Measurements from ENCODE around the gene IL11.

Gene IL11

DNA sequence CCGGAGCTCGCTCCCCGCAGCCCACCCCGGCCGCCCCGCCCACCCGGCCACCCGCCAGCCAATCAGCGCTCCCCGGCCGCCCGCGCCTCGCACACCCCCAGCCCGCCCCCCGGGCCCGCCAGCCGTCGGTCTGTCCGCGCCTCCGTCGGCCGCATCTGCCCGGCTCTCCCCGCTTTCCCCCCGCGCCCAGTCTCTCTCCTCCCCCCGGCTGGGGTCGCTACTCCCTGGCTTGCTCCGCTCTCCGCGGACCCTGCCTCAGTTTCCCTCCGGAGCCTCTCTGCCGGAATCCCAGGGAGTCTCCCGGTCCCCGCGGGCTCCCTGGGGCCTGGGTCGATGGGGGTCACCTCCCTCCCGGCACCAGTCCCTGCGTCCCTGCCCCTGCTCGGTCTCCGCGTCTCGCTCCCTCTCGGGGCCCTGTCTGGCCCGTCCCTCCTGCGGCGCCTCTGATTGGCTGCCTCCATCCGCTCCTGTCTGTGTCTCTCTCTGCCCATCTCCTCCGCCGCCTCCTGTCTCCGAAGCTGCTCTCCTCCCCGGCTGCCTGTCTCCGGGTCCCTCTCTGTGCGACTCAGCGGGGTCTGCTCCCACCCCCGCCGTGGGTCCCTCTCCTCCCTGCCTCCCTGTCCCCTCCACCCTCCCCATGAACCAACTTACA, 484 bp downstream of the IL11 start:
- no peak for DNase-seq

DNA sequence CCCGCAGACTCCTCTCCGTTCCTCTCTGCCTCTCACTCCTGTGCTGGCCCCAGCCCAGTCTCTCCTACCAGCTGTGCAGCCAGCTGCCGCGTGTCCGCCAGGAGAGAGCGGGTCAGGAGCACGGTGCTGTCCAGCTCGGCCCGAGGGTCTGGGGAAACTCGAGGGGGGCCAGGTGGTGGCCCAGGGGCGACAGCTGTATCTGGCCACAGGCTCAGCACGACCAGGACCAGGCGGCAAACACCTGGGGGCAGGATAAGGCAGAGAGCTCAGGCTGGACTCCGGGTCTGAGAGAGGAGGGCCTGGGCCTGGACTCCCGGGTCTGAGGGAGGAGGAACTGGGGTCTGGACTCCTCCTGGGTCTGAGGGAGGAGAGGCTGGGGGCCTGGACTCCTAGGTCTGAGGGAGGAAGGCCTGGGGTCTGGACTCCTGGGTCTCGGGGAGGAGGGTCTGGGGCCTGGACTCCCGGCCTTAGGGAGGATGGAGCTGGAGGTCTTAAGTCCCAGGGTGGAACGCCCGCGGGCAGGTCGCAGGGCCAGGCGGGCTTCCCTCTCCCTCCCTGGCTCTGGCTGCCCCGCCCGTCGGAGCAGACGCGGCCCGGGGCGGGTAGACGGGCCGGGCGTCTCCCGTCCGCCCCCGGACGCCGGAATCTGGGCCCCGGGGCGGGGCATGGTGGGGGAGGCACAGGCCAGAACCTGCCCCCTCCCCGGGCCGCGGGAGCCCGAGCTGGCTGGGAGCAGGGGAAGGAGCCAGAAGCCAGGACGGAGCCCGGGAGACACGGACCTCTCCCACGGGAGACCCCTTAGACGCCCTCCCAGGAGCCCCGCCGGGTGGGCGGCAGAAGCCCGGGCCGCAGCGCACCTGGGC, 1.3 kb downstream of the IL11 start:
- no peak for DNase-seq

DNA sequence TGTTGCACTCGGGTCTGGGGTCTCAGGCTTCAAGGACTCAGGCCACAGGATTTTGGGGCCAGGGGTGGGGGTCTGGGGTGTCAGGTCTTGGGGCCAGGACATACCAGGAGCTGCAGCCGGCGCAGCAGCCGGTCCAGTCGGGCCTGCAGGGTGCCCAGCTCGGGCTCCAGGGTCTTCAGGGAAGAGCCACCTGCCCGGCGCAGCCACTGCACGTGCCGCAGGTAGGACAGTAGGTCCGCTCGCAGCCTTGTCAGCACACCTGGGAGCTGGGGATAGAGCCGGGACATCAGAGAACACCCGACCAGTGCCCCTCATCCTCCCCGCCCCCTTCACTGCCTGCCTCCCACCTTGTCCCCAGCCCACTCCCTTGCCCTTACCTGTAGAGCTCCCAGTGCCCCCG, 2.2 kb downstream of the IL11 start:
- DNase-seq, result no peak

DNA sequence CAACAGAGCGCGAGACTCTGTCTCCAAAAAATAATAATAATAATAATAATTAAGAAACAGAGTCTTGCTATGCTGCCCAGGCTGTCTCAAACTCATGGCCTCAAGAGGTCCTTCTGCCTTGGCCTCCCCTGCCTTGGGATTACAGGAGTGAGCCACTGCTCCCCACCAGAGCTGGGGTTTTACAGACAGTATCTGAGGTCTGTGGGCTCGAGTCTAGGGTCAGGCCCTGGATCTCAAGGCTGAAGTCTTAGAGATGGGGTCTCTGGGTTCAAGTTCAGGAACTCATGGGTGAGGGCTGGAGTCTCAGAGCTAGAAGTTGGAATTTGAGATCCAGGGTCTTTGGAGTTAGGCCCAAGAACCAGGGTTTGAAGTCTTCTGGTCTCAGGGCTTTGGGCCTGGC, 3.5 kb downstream of the IL11 start:
- DNase-seq, result no peak

DNA sequence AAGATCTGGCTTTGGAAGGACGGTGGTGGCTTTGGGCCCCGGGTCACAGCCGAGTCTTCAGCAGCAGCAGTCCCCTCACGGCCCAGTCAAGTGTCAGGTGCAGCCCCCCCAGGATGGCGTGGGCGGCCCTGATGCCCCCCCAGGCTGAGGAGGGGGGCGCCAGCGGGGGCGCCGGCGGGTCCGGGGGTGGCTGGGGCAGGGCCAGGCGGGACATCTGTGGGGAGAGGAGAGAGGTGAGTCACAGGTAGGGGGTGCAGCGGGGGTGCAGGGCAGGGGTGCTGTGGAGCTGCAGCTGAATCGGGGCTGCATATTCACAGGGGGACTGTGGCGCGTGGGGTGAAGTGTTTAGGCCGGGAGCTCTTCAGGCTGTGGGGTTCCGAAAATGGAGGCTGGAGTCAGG, 4.3 kb downstream of the IL11 start:
- DNase-seq, result no peak

DNA sequence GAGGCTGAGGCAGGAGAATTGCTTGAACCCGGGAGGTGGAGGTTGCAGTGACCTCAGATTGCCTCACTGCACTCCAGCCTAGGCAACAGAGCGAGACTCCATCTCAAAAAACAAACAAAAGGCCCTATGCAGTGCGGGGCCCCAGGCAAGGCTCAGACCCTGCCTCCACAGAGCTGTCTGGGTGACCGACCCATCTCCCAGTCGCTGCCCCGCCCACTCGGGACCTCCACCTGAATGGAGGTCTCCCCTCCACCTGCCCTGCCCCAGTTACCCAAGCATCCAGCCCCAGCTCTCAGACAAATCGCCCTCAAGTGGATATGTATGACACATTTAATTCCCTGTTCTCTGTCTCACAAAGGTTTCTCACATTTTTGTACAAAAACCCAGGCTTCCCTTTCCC, 5.0 kb downstream of the IL11 start:
- no peak for DNase-seq

DNA sequence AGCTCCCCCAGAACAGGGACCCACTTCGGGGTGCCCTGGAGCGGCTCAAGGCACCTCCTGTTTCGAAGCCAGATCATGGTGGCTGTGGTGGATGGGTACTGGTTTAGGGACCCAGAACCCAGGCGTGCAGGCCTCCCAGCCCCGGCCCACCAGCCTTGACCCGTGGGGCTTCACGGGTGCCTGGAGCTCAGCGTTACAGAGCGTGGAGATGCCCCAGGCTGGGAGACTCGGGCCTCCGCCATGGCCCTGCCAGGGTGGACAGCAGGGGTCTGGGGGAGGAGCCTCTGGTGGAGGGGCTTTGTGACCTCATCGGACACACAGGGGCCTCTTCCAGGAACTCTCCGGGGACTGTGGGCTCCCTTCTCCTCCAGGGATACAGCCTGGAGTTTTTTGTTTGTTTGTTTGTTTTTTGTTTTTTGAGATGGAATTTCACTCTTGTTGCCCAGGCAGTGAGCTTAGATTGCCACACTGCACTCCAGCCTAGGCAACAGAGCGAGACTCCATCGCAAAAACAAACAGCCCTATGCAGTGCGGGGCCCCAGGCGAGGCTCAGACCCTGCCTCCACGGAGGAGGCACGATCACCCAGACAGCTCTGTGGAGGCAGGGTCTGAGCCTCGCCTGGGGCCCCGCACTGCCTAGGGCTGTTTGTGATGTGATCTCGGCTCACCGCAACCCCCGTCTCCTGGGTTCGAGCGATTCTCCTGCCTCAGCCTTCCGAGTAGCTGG, 7.1 kb downstream of the IL11 start, which contains the start of gene GARIN5B:
GARIN5B (minus strand) TSS at position 271 of the 727 bp plus-strand sequence; CDS start at position 77, 194 bp downstream.
- no peak for DNase-seq

DNA sequence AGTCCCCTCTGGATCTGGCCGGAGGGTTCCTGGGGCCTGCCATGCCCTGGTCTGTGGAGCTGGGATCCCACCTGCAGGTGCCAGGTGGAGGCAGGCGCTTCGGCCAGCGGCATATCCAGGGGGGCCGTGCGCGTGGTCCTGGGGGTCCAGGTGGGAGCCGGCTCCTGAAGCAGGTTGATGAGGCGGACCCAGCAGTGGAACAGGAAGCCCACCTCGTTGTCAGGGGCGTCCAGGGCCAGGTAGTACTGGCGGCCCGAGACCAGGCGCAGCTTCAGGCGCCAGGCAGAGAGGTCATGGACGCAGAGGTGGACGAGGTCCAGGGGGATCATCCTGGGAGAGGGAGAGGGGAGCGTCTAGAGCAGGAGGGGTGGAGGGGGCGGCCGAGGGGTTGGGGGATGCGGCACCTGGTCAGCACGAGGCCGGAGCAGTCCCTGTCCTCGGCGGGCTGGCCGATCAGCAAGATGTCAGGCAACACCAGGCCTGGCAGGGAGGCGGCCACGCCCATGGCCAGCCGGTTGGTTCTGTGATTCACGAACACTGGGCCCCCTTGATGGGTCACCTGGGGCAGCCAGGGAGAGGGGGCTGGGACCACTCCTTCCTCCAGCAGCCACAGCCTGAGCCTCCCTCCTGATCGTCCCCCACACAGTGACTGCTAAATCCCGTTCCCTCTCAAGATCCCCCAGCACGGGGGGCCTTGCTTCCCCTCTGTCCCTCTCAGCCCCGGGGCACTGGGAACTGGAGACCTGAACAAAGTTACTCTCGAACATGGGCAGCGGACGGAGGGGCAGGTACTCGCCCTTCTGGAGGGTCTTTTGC, 7.9 kb downstream of the IL11 start:
- DNase-seq, result no peak

DNA sequence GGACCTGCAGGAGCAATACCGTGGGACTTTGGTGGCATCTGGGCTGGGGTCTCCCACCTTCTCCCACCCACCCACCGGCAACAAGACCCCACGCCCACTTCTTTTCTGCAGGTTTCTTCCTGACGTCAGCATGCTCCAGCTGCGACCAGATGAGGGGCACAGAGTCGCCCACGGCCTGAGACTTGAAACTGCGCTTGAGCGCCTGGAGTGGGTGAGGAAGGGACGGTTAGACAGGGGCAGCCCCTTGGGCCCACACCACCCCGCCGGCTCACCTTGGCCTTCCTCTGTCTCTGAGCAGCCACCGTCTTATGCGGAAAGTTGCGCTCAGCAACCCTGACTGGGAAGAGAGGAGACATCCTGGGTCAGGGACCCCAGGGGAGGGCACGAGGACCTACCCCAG, 9.4 kb downstream of the IL11 start:
- DNase-seq, result no peak

DNA sequence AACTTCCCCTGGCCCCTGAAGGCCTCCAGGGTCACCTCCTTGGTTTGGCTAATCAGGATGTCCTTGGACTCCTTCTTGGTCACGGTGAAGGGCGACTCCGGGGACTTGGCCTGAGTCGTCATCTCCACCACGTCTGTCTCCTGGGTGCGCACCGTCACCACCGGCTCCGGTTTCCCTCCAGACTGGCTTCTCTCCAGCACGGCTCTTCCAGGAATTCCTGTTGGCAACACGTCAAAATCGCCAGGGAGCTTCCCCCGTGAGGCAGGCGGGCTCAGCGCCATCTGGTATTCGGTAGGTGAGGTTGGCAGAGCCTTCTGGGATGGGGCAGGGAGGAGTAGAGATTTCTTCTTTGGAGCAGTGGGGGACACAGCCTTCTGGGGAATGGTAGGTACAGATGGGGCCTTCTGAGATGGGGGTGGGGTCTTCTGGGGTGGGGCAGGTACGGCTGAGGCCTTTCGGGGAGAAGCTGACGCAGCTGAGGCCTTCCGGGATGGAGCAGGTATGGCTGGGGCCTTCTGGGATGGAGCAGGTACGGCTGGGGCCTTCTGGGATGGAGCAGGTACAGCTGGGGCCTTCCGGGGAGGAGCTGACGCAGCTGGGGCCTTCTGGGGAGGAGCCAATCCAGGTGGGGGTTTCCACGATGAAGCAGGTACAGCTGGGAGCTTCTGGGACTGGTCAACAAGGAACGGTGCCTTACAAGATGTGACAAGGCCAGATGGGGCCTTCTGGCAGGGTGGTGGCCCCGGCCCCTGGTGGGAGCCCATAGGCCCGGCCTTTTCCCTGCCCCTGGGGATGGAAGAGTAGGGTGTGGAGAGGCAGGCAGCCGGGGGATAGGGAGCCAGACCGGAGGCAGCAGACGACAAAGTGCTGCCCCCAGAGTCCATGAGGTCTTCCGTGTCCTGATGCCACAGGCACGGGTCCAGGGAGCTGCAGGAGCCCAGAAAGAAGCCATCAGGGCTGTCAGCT, 11.0 kb downstream of the IL11 start:
- no peak for DNase-seq

DNA sequence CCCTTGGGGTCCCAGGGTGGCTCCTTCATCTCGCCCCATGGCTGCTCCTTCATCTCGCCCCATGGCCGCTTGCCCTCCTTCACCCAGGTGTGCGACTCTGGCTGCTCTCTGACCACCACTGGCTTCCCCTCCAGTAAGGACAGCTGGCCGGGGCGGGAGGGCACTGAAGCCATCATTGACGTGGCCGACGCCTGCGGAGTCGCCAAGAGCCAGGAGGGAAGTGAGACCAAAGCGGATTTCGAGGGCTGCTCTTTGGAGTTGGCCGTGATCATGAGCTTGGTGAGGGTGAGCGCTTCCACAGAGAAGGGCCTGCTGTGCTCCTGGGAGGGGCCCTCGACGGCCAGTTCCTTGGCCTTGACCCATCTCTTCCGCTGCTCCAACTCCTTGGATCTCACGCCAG, 11.8 kb downstream of the IL11 start:
- no peak for DNase-seq

DNA sequence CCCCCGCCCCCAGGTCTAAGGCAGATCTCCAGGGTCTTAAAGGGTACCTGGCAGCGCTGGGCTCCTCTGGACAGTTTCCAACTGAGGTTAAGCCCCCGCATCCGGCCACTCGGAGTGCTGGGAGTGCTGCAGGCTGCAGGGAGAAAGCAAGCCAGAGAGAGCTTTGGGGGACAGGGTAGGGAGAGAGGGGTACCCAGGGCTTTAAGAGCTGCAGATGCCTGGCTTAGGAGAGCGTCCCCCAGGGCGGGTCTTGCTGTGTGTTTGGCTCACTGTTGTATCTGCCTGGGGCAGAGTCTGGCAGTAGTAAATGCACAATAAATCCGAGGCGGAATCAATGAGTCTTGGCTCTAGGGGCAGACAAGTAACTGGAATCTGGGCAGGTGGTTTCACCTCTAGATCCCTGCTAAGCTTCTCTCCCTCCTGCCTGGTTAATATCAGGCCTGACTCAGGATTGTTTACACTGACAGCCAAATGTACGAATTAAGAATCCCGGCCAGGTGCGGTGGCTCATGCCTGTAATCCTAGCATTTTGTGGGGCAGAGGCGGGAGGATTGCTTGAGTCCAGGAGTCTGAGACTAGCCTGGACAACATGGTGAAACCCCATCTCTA, 14.9 kb downstream of the IL11 start:
- DNase-seq, result no peak

DNA sequence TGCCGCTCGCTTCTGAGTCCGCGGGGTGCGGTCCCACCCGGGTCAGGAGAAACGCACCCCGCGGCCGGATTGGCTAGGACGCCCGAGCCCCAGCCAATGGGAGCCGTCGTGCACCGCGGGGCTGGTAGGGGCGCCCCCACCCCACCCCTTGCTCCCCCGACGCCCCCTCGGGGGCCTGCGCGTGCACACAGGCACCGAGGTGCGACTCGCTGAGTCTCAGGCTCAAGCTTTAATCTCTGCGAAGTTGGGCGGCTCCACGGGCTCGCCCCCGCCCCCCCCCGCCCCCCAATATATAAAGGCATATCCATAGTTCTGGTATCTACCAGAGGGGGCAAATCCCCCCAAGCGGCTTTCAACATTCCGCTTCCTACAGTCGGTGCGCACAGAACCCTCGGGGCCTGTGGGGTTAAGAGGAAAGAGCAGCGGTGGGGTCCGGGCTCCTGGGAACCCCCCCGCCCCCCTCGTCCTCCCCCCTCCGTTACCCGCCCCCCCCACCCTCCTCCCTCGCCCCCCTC, 15.5 kb downstream of the IL11 start, which contains the start of gene COX6B2:
COX6B2 (minus strand) TSS at position 22 of the 515 bp plus-strand sequence. CDS start 198 bp downstream, outside the sequence.
- DNase-seq, result no peak

DNA sequence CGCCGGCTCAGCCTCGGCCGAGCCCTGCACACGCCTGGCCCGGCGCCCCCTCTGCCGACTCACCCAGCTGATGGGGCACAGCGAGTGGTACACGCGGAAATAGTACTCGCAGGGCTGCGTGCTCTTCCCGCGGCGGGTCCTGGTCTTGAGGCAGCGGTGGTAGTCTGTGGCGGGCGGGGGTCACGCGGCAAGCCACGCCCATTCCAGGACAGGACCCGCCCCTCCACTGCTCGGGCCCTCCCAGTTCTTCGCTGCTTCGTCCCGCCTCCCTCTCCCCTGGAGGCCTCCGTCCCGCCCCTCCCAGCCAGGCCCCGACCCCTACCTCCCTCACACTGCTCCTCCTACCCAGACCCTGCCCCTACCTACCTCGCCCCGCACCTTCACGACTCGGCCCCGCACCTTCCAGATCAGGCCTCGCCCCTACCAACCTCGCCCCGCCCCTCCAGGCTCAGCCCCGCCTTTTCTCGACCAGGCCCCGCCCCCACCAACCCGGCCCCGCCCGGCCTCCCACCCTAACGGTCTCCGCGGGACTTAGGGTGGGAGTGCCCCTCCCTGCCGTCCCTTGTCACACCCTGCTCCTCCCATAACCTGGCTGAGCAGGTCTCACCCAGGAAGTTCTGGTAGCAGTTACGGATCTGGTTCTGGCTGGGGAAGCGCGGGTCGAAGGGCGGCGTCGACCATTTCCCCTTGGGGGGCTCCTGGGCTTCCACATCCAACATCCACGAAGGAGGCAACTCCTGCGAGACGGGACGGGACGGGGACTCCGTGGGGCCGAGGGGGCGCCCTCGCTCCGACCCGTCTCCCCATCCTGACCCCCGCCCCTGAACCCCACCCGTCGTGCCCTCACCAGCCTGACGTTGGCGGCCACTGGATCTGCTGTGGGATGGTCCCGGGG, 16.2 kb downstream of the IL11 start:
- no peak for DNase-seq

DNA sequence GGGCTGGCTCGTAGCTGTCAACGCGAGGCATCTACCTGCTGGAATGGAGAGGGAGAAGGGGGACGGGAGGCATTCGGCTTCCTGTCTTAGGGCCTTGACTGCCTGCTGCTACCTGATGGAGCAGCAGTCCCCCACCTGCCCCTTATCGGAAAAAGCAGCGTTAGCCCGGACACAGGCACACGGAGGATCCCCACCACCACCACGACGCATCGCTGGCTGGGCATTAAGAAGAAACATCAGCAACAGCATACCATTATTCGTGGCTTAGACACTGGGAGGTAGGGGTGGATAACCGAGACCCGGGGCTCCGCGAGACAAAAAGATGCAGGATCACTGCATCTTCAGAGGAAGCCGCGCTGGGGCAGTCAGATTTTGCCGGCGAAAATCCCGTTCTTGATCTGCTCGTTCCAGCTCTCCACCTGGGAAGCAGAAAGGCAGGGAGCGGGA, 16.9 kb downstream of the IL11 start:
- DNase-seq, result no peak

DNA sequence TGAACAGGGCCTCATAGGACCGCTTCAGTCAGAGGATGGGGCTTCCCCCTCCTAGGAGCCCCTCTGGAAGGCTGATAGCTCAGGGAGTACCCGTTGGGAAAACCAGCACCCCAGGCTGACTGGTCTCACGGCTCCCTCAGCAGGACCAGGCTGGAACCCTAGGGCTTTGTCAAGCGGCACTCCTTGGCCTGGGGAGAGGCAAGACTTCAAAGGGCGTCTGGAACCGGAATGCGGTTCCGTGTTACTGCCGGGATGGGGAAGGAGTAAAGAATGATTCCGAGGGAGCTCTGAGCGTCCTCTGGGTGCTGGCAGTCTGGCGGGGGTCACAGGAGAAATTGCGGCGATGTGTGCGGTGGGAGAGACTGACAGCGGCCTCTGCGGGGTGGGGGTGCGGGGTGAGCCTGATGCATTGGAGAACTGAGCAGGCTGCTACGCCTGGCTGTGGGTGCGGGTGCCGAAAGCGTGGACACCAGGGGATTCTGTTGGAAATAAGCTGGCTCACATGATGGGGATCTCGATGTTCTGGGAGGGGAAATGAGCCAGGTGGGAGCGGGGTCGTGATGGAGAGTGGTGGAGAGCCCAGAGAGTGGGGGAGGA, 17.6 kb downstream of the IL11 start:
- DNase-seq, result no peak

DNA sequence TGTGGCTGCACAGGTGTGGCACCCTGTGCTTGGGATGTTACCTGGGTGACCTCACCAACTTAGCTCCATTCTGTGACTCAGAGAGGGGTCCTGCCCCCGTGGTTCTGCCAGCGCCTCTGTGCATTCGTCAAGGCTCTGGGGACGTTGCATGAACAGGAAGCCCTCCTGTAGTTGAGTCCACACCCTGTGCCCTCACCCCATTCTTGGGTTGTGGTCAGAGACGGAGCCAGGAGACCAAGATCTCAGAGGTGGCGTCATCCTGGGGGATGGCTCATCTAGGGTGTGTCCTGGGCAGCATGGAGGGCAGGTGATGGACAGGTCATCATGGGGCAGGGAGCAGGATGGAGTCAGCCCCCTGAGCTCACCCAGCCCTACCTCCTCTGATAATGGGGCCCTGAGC, 18.2 kb downstream of the IL11 start:
- DNase-seq, result no peak

DNA sequence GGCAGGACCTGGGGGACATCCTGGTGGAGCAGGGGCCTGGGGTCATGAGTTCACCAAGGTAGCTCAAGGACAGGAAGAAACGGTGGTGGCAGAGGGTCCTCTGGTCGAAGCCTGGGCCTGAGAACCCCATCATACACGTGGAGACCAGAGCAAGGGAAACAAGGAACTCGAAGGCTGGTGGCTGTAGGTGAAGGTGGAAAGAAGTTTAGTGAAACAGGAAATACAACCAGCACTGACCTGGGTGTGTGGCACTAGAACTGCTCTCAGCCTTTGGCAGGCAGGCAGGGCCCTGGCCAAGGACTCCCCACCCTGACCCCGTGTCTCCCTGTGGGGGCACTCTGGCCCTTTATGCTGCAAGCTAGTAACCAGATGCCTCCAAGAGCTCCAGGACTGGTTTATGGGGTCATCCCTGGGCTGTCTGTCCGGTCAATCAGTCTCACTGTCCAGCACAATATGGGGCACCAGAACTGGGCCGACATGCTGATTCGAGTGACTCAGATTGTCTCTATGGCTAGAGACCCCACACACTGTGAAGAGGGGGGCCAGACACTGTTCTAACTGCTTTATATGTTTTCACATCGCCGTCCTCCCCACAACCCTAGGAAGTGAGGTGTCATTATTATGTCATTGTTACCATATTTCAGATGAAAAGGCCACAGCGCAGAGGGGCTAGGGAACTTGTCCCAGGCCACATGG, 19.5 kb downstream of the IL11 start:
- DNase-seq, result no peak

Measured in cerebellar nuclear complex (tissue), 1 donor.